Measurements from ENCODE around the gene ETF1.

The ETF1 gene

GRCh38 chr5:138573223-138573622 lies 30.2 kb upstream of the ETF1 start:
- H3K4me1 ChIP-seq (ENCODE audit: control extremely low read depth in 1 of 4, control insufficient read depth in 4 of 4, insufficient read depth in 4 of 4, low read length in 3 of 4): peaks cover 10 to 21% (median 16%) of the 10 kb centered on the region in 4 experiments
- peak overlapping the region in 1 of 2 experiments; percentile 100 for H3K27ac ChIP-seq (ENCODE audit: insufficient read depth in 1 of 2, low read depth in 1 of 2, low read length in 2 of 2, poor library complexity in 1 of 2, severe bottlenecking in 2 of 2)
- CTCF ChIA-PET: interaction anchor here (0.9 to 1.5 kb wide), 3 partner anchors 24 to 95 kb away, joined by 3 to 4 read pairs (median 3); no protein-coding TSS in a partner anchor
- H3K4me3 ChIP-seq (ENCODE audit: control insufficient read depth in 1 of 7, extremely low read depth in 1 of 7, insufficient read depth in 4 of 7, low read depth in 2 of 7, low read length in 6 of 7): peak overlapping the region in 1 of 7 experiments; percentile 99
- POLR2A ChIA-PET: interaction anchor here (0.6 kb wide), 1 partner anchor 513 kb away, joined by 3 read pairs; no protein-coding TSS in a partner anchor
- no peaks in the 10 kb centered on the region for H3K9me3 ChIP-seq (ENCODE audit: control extremely low read depth in 1 of 5, control insufficient read depth in 4 of 5, insufficient read depth in 2 of 5, low read depth in 1 of 5, low read length in 4 of 5)
- H3K27me3 ChIP-seq (replicated peaks in 2 of 5; ENCODE audit: control insufficient read depth in 4 of 5, insufficient read depth in 5 of 5, low read length in 4 of 5): no peaks in the 10 kb centered on the region
- WGBS (ENCODE audit: insufficient coverage): 95% methylated on average over 3 of the region's 8 CpGs
- no peak for DNase-seq
- peaks cover 23 to 51% (median 33%) of the 10 kb centered on the region in 4 experiments for H3K36me3 ChIP-seq (ENCODE audit: control insufficient read depth in 4 of 4, insufficient read depth in 4 of 4, low read length in 3 of 4)

- DNase-seq: no peak
- ChIA-PET POLR2A (interaction anchor here (0.5 kb wide), 1 partner anchor 22 kb away, joined by 3 read pairs; no protein-coding TSS in a partner anchor), CTCF (no interaction called here)
- 97% methylated on average over 6 of the region's 9 CpGs for WGBS (ENCODE audit: insufficient coverage)
- no peak overlapping the region for H3K4me3 ChIP-seq (ENCODE audit: control insufficient read depth in 1 of 7, extremely low read depth in 1 of 7, insufficient read depth in 4 of 7, low read depth in 2 of 7, low read length in 6 of 7)
- H3K27me3 ChIP-seq (replicated peaks in 2 of 5; ENCODE audit: control insufficient read depth in 4 of 5, insufficient read depth in 5 of 5, low read length in 4 of 5): no peaks in the 10 kb centered on the region
- peaks cover 23 to 73% (median 53%) of the 10 kb centered on the region in 4 experiments for H3K36me3 ChIP-seq (ENCODE audit: control insufficient read depth in 4 of 4, insufficient read depth in 4 of 4, low read length in 3 of 4)
- H3K27ac ChIP-seq (ENCODE audit: insufficient read depth in 1 of 2, low read depth in 1 of 2, low read length in 2 of 2, poor library complexity in 1 of 2, severe bottlenecking in 2 of 2): no peak overlapping the region
- peaks cover 10 to 17% (median 13%) of the 10 kb centered on the region in 4 experiments for H3K4me1 ChIP-seq (ENCODE audit: control extremely low read depth in 1 of 4, control insufficient read depth in 4 of 4, insufficient read depth in 4 of 4, low read length in 3 of 4)
- no peaks in the 10 kb centered on the region for H3K9me3 ChIP-seq (ENCODE audit: control extremely low read depth in 1 of 5, control insufficient read depth in 4 of 5, insufficient read depth in 2 of 5, low read depth in 1 of 5, low read length in 4 of 5)
Measured at GRCh38 chr5:138570871-138571270, 27.8 kb upstream of the ETF1 start.

- Histone ChIP-seq H3K27ac (ENCODE audit: insufficient read depth in 1 of 2, low read depth in 1 of 2, low read length in 2 of 2, poor library complexity in 1 of 2, severe bottlenecking in 2 of 2) (no peak overlapping the region), H3K27me3 (replicated peaks in 2 of 5; ENCODE audit: control insufficient read depth in 4 of 5, insufficient read depth in 5 of 5, low read length in 4 of 5) (no peaks in the 10 kb centered on the region), H3K36me3 (ENCODE audit: control insufficient read depth in 4 of 4, insufficient read depth in 4 of 4, low read length in 3 of 4) (peaks cover 28 to 84% (median 63%) of the 10 kb centered on the region in 4 experiments), H3K4me3 (ENCODE audit: control insufficient read depth in 1 of 7, extremely low read depth in 1 of 7, insufficient read depth in 4 of 7, low read depth in 2 of 7, low read length in 6 of 7) (no peak overlapping the region), H3K4me1 (ENCODE audit: control extremely low read depth in 1 of 4, control insufficient read depth in 4 of 4, insufficient read depth in 4 of 4, low read length in 3 of 4) (peaks cover 10 to 14% (median 11%) of the 10 kb centered on the region in 4 experiments), H3K9me3 (ENCODE audit: control extremely low read depth in 1 of 5, control insufficient read depth in 4 of 5, insufficient read depth in 2 of 5, low read depth in 1 of 5, low read length in 4 of 5) (no peaks in the 10 kb centered on the region)
- no peak for DNase-seq
- POLR2A ChIA-PET: no interaction called here
- CTCF ChIA-PET: interaction anchor here (0.7 to 3.3 kb wide), 6 partner anchors 10 to 693 kb away, joined by 3 to 14 read pairs (median 4); partner anchors contain the start of gene ETF1
- 97% methylated on average over 6 of the region's 7 CpGs for WGBS (ENCODE audit: insufficient coverage)
Measured at GRCh38 chr5:138569782-138570181, 26.7 kb upstream of the ETF1 start.

- WGBS (ENCODE audit: insufficient coverage): 95% methylated on average over 8 of the region's 16 CpGs
- H3K27me3 ChIP-seq (replicated peaks in 2 of 5; ENCODE audit: control insufficient read depth in 4 of 5, insufficient read depth in 5 of 5, low read length in 4 of 5): no peaks in the 10 kb centered on the region
- no peak overlapping the region for H3K27ac ChIP-seq (ENCODE audit: insufficient read depth in 1 of 2, low read depth in 1 of 2, low read length in 2 of 2, poor library complexity in 1 of 2, severe bottlenecking in 2 of 2)
- ChIA-PET CTCF (interaction anchor here (0.6 to 3.3 kb wide), 5 partner anchors 14 to 63 kb away, joined by 3 to 14 read pairs (median 6); partner anchors contain the start of gene ETF1), POLR2A (interaction anchor here (0.5 kb wide), 1 partner anchor 1080 kb away, joined by 3 read pairs; the partner anchor contains the start of gene CXXC5)
- H3K36me3 ChIP-seq (ENCODE audit: control insufficient read depth in 4 of 4, insufficient read depth in 4 of 4, low read length in 3 of 4): peaks cover 28 to 92% (median 71%) of the 10 kb centered on the region in 4 experiments
- no peak overlapping the region for H3K4me3 ChIP-seq (ENCODE audit: control insufficient read depth in 1 of 7, extremely low read depth in 1 of 7, insufficient read depth in 4 of 7, low read depth in 2 of 7, low read length in 6 of 7)
- no peaks in the 10 kb centered on the region for H3K9me3 ChIP-seq (ENCODE audit: control extremely low read depth in 1 of 5, control insufficient read depth in 4 of 5, insufficient read depth in 2 of 5, low read depth in 1 of 5, low read length in 4 of 5)
- peaks cover 0 to 2% (median under 1%) of the 10 kb centered on the region in 4 experiments for H3K4me1 ChIP-seq (ENCODE audit: control extremely low read depth in 1 of 4, control insufficient read depth in 4 of 4, insufficient read depth in 4 of 4, low read length in 3 of 4)
- DNase-seq: peak in 1 of 3 donors; percentile 21
Measured at GRCh38 chr5:138568061-138568824, 25.2 kb upstream of the ETF1 start.

- Histone ChIP-seq H3K27me3 (replicated peaks in 2 of 5; ENCODE audit: control insufficient read depth in 4 of 5, insufficient read depth in 5 of 5, low read length in 4 of 5) (no peaks in the 10 kb centered on the region), H3K27ac (ENCODE audit: insufficient read depth in 1 of 2, low read depth in 1 of 2, low read length in 2 of 2, poor library complexity in 1 of 2, severe bottlenecking in 2 of 2) (no peak overlapping the region), H3K9me3 (ENCODE audit: control extremely low read depth in 1 of 5, control insufficient read depth in 4 of 5, insufficient read depth in 2 of 5, low read depth in 1 of 5, low read length in 4 of 5) (no peaks in the 10 kb centered on the region), H3K4me1 (ENCODE audit: control extremely low read depth in 1 of 4, control insufficient read depth in 4 of 4, insufficient read depth in 4 of 4, low read length in 3 of 4) (no peaks in the 10 kb centered on the region), H3K36me3 (ENCODE audit: control insufficient read depth in 4 of 4, insufficient read depth in 4 of 4, low read length in 3 of 4) (peaks cover 24 to 87% (median 70%) of the 10 kb centered on the region in 4 experiments), H3K4me3 (ENCODE audit: control insufficient read depth in 1 of 7, extremely low read depth in 1 of 7, insufficient read depth in 4 of 7, low read depth in 2 of 7, low read length in 6 of 7) (no peak overlapping the region)
- CTCF ChIA-PET: interaction anchor here (0.6 to 3.3 kb wide), 6 partner anchors 9 to 1005 kb away, joined by 3 to 14 read pairs (median 3); partner anchors contain the start of gene HSPA9
- POLR2A ChIA-PET: no interaction called here
- DNase-seq: no peak
- WGBS (ENCODE audit: insufficient coverage): 94% methylated on average over 2 of the region's 3 CpGs
Measured at GRCh38 chr5:138566792-138567191, 23.8 kb upstream of the ETF1 start.

GRCh38 chr5:138565100-138565821 lies 22.2 kb upstream of the ETF1 start:
- Histone ChIP-seq H3K9me3 (ENCODE audit: control extremely low read depth in 1 of 5, control insufficient read depth in 4 of 5, insufficient read depth in 2 of 5, low read depth in 1 of 5, low read length in 4 of 5) (no peaks in the 10 kb centered on the region), H3K36me3 (ENCODE audit: control insufficient read depth in 4 of 4, insufficient read depth in 4 of 4, low read length in 3 of 4) (peaks cover 21 to 87% (median 63%) of the 10 kb centered on the region in 4 experiments), H3K27ac (ENCODE audit: insufficient read depth in 1 of 2, low read depth in 1 of 2, low read length in 2 of 2, poor library complexity in 1 of 2, severe bottlenecking in 2 of 2) (no peak overlapping the region), H3K4me3 (ENCODE audit: control insufficient read depth in 1 of 7, extremely low read depth in 1 of 7, insufficient read depth in 4 of 7, low read depth in 2 of 7, low read length in 6 of 7) (no peak overlapping the region), H3K27me3 (replicated peaks in 2 of 5; ENCODE audit: control insufficient read depth in 4 of 5, insufficient read depth in 5 of 5, low read length in 4 of 5) (no peaks in the 10 kb centered on the region), H3K4me1 (ENCODE audit: control extremely low read depth in 1 of 4, control insufficient read depth in 4 of 4, insufficient read depth in 4 of 4, low read length in 3 of 4) (no peaks in the 10 kb centered on the region)
- no peak for DNase-seq
- WGBS (ENCODE audit: insufficient coverage): 100% methylated on average over 3 of the region's 7 CpGs
- ChIA-PET CTCF (interaction anchor here (1.3 to 2.6 kb wide), 5 partner anchors 9 to 22 kb away, joined by 3 to 14 read pairs (median 3); partner anchors contain the start of gene HSPA9), POLR2A (interaction anchor here (1.0 kb wide), 1 partner anchor 10 kb away, joined by 3 read pairs; the partner anchor contains the start of gene HSPA9)

Data from common myeloid progenitor, CD34-positive (primary cell).